Measurements from ENCODE around the gene RTN4IP1.

DNA sequence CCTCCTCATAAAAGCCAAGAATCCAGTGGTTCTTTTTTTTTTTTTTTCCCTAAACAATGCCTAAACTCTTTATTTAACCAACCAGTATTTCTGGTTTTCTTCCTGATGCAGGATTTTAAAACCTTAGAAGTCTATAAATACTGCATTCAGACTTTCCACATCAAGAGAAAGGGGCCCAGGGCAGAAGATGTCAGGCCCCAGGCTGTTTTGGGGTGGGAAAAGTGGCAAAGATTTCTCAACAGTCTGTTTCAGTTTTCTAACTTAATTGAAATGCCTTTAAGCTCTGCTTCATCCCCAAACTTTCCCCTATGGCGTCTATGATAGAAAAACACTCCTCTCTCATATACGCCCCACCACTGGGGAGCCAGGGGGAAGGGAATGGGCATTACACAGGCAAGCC is 33.2 kb upstream of the RTN4IP1 start:
- TF ChIP-seq CTCF (IDR thresholded peaks at IDR 0.05; ENCODE audit: low read length) (no peak), EZH2 (optimal IDR thresholded peaks at IDR 0.05; ENCODE audit: low read depth, low read length) (no peak), EZH2phosphoT487 (IDR thresholded peaks at IDR 0.05; ENCODE audit: low read length) (no peak)

Data from MM.1S (cell line).